HCT116 (cell line): ENCODE results near the gene BAG1. TPM values are rescaled to one million over a fixed set of nuclear protein-coding genes. Genes with fewer than 3 reads are reported as not detected.

ENCODE experiments used
- ATAC-seq: fragments of 200-7000 bp; cut with Tn5 transposase; 2 replicates; pipeline ENCODE4 v1.9.1; 2020; ENCODE audit warnings: mild to moderate bottlenecking, moderate library complexity
- BruUV-seq: library from RNA; stranded (reverse); fragments of 400-500 nt; replicated peaks from 2 replicates; lab custom pipeline; 2021; lab: Mats Ljungman, UMichigan
- CTCF ChIA-PET: fragments of 300-600 bp; sonication (Branson Sonifier 250); formaldehyde crosslinking; loops from one replicate; lab custom pipeline; 2021; ENCODE audit warnings: antibody characterized with exemption; lab: Charles Lee
- POLR2A ChIA-PET: fragments of 300-600, 350-600 bp; sonication (Branson Sonifier 250); formaldehyde crosslinking; loops from one replicate; lab custom pipeline; 2021; ENCODE audit warnings: antibody characterized with exemption; lab: Charles Lee
- RAD21 ChIA-PET, 2 experiments: fragments of 300-600 bp; sonication (Branson Sonifier 250); formaldehyde crosslinking; loops; one replicate each; lab custom pipeline; 2023; ENCODE audit warnings: low total read pairs in 2 of 2; ENCODE audit not compliant: uncharacterized antibody in 2 of 2, unreplicated experiment in 2 of 2, low non-redundant PET in 1 of 2; lab: Charles Lee
- DNase-seq: peaks from one replicate; pipeline ENCODE4 v3.0.0-alpha.2; 2010; ENCODE audit warnings: low read depth, low spot score
- H2AFZ ChIP-seq: fragments of 200-600 bp; shearing (Covaris generic), sonication (generic); 2 replicates; pipeline ENCODE4 v1.6.1; 2017; ENCODE audit warnings: low read depth, mixed run types, mixed read lengths, antibody characterized with exemption, low read length; ENCODE audit not compliant: poor library complexity, severe bottlenecking
- H3K27ac ChIP-seq: 2 replicates; pipeline ENCODE4 v1.5.1; 2012; ENCODE audit warnings: low read depth, low read length
- H3K27me3 ChIP-seq: fragments of 200-600 bp; sonication (generic); 2 replicates; pipeline ENCODE4 v1.6.1; 2016; ENCODE audit warnings: mixed run types, low read length, mixed read lengths; ENCODE audit not compliant: insufficient read depth
- H3K36me3 ChIP-seq, 2 experiments: fragments of 200-500 bp in 1 of 2; fragments of 200-600 bp in 1 of 2; sonication (Bioruptor generic) in 1 of 2; sonication (generic) in 1 of 2; 2 replicates each; pipeline versions ENCODE4 v1.5.1 to v1.6.1; 2014 to 2016; ENCODE audit warnings: low read length in 2 of 2, inconsistent platforms in 1 of 2, mixed read lengths in 1 of 2, mixed run types in 1 of 2; ENCODE audit not compliant: insufficient read depth in 2 of 2, control insufficient read depth in 1 of 2
- H3K4me1 ChIP-seq, 2 experiments: fragments of 200-600 bp in 1 of 2; sonication (generic) in 1 of 2; 2 replicates each; pipeline versions ENCODE4 v1.5.1 to v1.6.1; 2012 to 2017; ENCODE audit warnings: low read length in 2 of 2, inconsistent platforms in 1 of 2, mild to moderate bottlenecking in 1 of 2, mixed read lengths in 1 of 2, mixed run types in 1 of 2, moderate library complexity in 1 of 2; ENCODE audit not compliant: insufficient read depth in 2 of 2, control insufficient read depth in 1 of 2
- H3K4me2 ChIP-seq: fragments of 200-600 bp; sonication (generic); 2 replicates; pipeline ENCODE4 v1.6.1; 2017; ENCODE audit warnings: mixed run types, low read length, mixed read lengths
- H3K4me3 ChIP-seq, 2 experiments: fragments of 200-600 bp in 1 of 2; sonication (generic) in 1 of 2; replicated peaks in 1 of 2; 2 replicates each; pipeline ENCODE4 v1.5.1; 2011 to 2016; ENCODE audit warnings: low read length in 2 of 2, control low read depth in 1 of 2, low read depth in 1 of 2, mild to moderate bottlenecking in 1 of 2, mixed read lengths in 1 of 2, mixed run types in 1 of 2
- H3K79me2 ChIP-seq: fragments of 200-600 bp; sonication (generic); 2 replicates; pipeline ENCODE4 v1.6.1; 2017; ENCODE audit warnings: mild to moderate bottlenecking, mixed run types, low read length, moderate library complexity, mixed read lengths; ENCODE audit not compliant: insufficient read depth
- H3K9ac ChIP-seq: fragments of 200-600 bp; sonication (generic); 2 replicates; pipeline ENCODE4 v1.6.1; 2016; ENCODE audit warnings: low read length, mixed read lengths
- H3K9me2 ChIP-seq: fragments of 200-600 bp; sonication (generic), shearing (Covaris generic); 2 replicates; pipeline ENCODE4 v1.6.1; 2017; ENCODE audit warnings: mixed run types, mild to moderate bottlenecking, moderate library complexity; ENCODE audit not compliant: insufficient read depth
- H3K9me3 ChIP-seq, 2 experiments: fragments of 200-500 bp in 1 of 2; fragments of 200-600 bp in 1 of 2; sonication (Bioruptor generic) in 1 of 2; sonication (generic) in 1 of 2; 2 replicates each; pipeline ENCODE4 v1.6.1; 2014 to 2017; ENCODE audit warnings: low read length in 2 of 2, mixed read lengths in 2 of 2, inconsistent platforms in 1 of 2, low read depth in 1 of 2, mild to moderate bottlenecking in 1 of 2, mixed run types in 1 of 2, moderate library complexity in 1 of 2; ENCODE audit not compliant: control insufficient read depth in 1 of 2, insufficient read depth in 1 of 2
- H4K20me1 ChIP-seq: fragments of 200-600 bp; sonication (generic), shearing (Covaris generic); 2 replicates; pipeline ENCODE4 v1.6.1; 2017; ENCODE audit warnings: mixed run types, mild to moderate bottlenecking, moderate library complexity; ENCODE audit not compliant: insufficient read depth
- CBX3 ChIP-seq: IDR thresholded peaks from 2 replicates; pipeline ENCODE4 v1.6.1; 2012; ENCODE audit warnings: low read depth
- EGR1 ChIP-seq: IDR thresholded peaks from 2 replicates; pipeline ENCODE4 v1.6.1; 2012; ENCODE audit warnings: low read depth
- ELF1 ChIP-seq: IDR thresholded peaks from 2 replicates; pipeline ENCODE4 v1.6.1; 2012; ENCODE audit warnings: low read depth, borderline replicate concordance
- EZH2 ChIP-seq: fragments of 200-600 bp; sonication (generic); IDR thresholded peaks from 2 replicates; pipeline ENCODE4 v1.6.1; 2017; ENCODE audit warnings: antibody characterized with exemption, mixed run types
- EZH2phosphoT487 ChIP-seq: fragments of 200-600 bp; IDR thresholded peaks from 2 replicates; pipeline ENCODE4 v1.6.1; 2018; ENCODE audit warnings: antibody characterized with exemption, borderline replicate concordance
- JUND ChIP-seq: IDR thresholded peaks from 2 replicates; pipeline ENCODE4 v1.6.1; 2012
- POLR2A ChIP-seq: IDR thresholded peaks from 2 replicates; pipeline ENCODE4 v1.7.0; 2011; ENCODE audit warnings: borderline replicate concordance; ENCODE audit not compliant: insufficient read depth, insufficient read length; ENCODE audit errors: extremely low read depth
- POLR2AphosphoS5 ChIP-seq: IDR thresholded peaks from 2 replicates; pipeline ENCODE4 v1.6.1; 2011; ENCODE audit warnings: mild to moderate bottlenecking, low read depth, low read length, moderate library complexity
- RAD21 ChIP-seq: IDR thresholded peaks from 2 replicates; pipeline ENCODE4 v1.6.1; 2012; ENCODE audit warnings: low read depth, mild to moderate bottlenecking
- SIN3A ChIP-seq: IDR thresholded peaks from 2 replicates; pipeline ENCODE4 v1.6.1; 2012; ENCODE audit warnings: low read depth
- SP1 ChIP-seq: IDR thresholded peaks from 2 replicates; pipeline ENCODE4 v1.6.1; 2012; ENCODE audit warnings: low read depth
- SRF ChIP-seq: IDR thresholded peaks from 2 replicates; pipeline ENCODE4 v1.6.1; 2012; ENCODE audit warnings: low read depth
- YY1 ChIP-seq: IDR thresholded peaks from 2 replicates; pipeline ENCODE4 v1.6.1; 2011; ENCODE audit warnings: low read length, low read depth, moderate library complexity, mild to moderate bottlenecking; ENCODE audit not compliant: insufficient replicate concordance; ENCODE audit errors: extremely low read depth
- ZFX ChIP-seq: fragments of 450-650 bp; IDR thresholded peaks from 2 replicates; pipeline ENCODE4 v1.6.1; 2017
- intact Hi-C: fragments of 100-400 bp; cut with micrococcal nuclease; formaldehyde crosslinking; loops from 2 replicates; pipeline ENCODE4 v1.10.0; 2022
- total RNA-seq: library from RNA; stranded (reverse); gene quantifications from one replicate; pipeline ENCODE4 v1.2.1, GENCODE V29; 2021; ENCODE audit not compliant: unreplicated experiment
- TF ChIP-seq, protein P1 (sequence below): IDR thresholded peaks from 2 replicates; pipeline ENCODE4 v1.6.1; 2012
- TF ChIP-seq, protein P2 (sequence below): IDR thresholded peaks from 2 replicates; pipeline ENCODE4 v1.6.1; 2011; ENCODE audit warnings: mild to moderate bottlenecking, low read length, moderate library complexity; ENCODE audit not compliant: insufficient replicate concordance; ENCODE audit errors: extremely low read depth
- TF ChIP-seq, protein P3 (sequence below), 3 experiments: fragments of 200-600 bp in 1 of 3; sonication (generic) in 1 of 3; IDR thresholded peaks in 2 of 3; conservative IDR thresholded peaks in 1 of 3; 2 replicates each; pipeline ENCODE4 v1.5.1; 2012 to 2017; ENCODE audit warnings: low read depth in 2 of 3, low read length in 2 of 3, antibody characterized with exemption in 1 of 3, borderline replicate concordance in 1 of 3, control low read depth in 1 of 3, mild to moderate bottlenecking in 1 of 3, mixed read lengths in 1 of 3, mixed run types in 1 of 3, moderate library complexity in 1 of 3; ENCODE audit not compliant: insufficient read depth in 1 of 3
- TF ChIP-seq, protein P4 (sequence below): IDR thresholded peaks from 2 replicates; pipeline ENCODE4 v1.6.1; 2012
- TF ChIP-seq, protein P5 (sequence below): IDR thresholded peaks from 2 replicates; pipeline ENCODE4 v1.6.1; 2012; ENCODE audit warnings: low read depth

The BAG1 gene
- total RNA-seq, 1 experiment from 2014 or later: 58.2 TPM

DNA sequence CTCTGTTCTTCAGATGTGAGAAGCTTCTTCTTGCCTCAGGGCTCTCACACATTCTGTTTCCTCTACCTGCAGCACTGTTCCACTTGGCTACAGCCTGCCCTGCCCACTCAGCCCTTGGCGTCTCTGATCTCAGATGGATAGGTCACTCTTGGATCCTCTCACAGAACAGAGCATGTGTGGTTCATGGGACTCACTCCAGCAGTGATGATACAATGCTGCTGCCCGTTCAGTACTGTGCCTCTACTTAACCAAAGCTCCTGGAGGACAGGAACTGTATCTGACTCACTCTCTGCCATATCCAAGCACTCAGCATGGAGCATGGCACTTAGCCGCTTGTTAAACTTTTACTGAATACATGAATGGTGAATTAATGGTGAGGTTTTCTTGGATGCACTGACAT is 27.9 kb downstream of the BAG1 start:
- Histone ChIP-seq H3K9ac (no peak overlapping the region), H3K27ac (no peak overlapping the region), H3K9me2 (no peaks in the 10 kb centered on the region), H3K27me3 (no peaks in the 10 kb centered on the region), H2AFZ (no peak overlapping the region), H3K9me3 (no peaks in the 10 kb centered on the region), H3K79me2 (no peaks in the 10 kb centered on the region), H3K4me1 (peaks cover 30 to 46% of the 10 kb centered on the region in 2 experiments), H4K20me1 (no peaks in the 10 kb centered on the region), H3K4me2 (no peak overlapping the region), H3K36me3 (no peaks in the 10 kb centered on the region), H3K4me3 (no peak overlapping the region)
- intact Hi-C loops: no loop called here
- no TSS peak for BruUV-seq
- DNase-seq (no peak), ATAC-seq (no peak)
- ChIA-PET CTCF (no interaction called here), RAD21 (no interaction called here), POLR2A (no interaction called here)
- TF ChIP-seq, protein P1, sequence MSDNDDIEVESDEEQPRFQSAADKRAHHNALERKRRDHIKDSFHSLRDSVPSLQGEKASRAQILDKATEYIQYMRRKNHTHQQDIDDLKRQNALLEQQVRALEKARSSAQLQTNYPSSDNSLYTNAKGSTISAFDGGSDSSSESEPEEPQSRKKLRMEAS: no peak
- TF ChIP-seq YY1 (no peak), SRF (no peak), JUND (no peak), EZH2phosphoT487 (no peak), SIN3A (no peak), ZFX (no peak), POLR2AphosphoS5 (no peak), RAD21 (no peak), EZH2 (no peak), ELF1 (no peak), EGR1 (no peak), CBX3 (no peak), SP1 (no peak), POLR2A (no peak)
- TF ChIP-seq, protein P2, sequence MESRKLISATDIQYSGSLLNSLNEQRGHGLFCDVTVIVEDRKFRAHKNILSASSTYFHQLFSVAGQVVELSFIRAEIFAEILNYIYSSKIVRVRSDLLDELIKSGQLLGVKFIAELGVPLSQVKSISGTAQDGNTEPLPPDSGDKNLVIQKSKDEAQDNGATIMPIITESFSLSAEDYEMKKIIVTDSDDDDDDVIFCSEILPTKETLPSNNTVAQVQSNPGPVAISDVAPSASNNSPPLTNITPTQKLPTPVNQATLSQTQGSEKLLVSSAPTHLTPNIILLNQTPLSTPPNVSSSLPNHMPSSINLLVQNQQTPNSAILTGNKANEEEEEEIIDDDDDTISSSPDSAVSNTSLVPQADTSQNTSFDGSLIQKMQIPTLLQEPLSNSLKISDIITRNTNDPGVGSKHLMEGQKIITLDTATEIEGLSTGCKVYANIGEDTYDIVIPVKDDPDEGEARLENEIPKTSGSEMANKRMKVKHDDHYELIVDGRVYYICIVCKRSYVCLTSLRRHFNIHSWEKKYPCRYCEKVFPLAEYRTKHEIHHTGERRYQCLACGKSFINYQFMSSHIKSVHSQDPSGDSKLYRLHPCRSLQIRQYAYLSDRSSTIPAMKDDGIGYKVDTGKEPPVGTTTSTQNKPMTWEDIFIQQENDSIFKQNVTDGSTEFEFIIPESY: no peak
- TF ChIP-seq, protein P3, sequence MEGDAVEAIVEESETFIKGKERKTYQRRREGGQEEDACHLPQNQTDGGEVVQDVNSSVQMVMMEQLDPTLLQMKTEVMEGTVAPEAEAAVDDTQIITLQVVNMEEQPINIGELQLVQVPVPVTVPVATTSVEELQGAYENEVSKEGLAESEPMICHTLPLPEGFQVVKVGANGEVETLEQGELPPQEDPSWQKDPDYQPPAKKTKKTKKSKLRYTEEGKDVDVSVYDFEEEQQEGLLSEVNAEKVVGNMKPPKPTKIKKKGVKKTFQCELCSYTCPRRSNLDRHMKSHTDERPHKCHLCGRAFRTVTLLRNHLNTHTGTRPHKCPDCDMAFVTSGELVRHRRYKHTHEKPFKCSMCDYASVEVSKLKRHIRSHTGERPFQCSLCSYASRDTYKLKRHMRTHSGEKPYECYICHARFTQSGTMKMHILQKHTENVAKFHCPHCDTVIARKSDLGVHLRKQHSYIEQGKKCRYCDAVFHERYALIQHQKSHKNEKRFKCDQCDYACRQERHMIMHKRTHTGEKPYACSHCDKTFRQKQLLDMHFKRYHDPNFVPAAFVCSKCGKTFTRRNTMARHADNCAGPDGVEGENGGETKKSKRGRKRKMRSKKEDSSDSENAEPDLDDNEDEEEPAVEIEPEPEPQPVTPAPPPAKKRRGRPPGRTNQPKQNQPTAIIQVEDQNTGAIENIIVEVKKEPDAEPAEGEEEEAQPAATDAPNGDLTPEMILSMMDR (IDR thresholded peaks at IDR 0.05 in 2 of 3, conservative IDR thresholded peaks at IDR 0.05 in 1 of 3; ENCODE audit: borderline replicate concordance in 1 of 3, insufficient read depth in 1 of 3, low read depth in 2 of 3, low read length in 2 of 3): no peak
- TF ChIP-seq, protein P4, sequence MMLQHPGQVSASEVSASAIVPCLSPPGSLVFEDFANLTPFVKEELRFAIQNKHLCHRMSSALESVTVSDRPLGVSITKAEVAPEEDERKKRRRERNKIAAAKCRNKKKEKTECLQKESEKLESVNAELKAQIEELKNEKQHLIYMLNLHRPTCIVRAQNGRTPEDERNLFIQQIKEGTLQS: no peak
- TF ChIP-seq, protein P5, sequence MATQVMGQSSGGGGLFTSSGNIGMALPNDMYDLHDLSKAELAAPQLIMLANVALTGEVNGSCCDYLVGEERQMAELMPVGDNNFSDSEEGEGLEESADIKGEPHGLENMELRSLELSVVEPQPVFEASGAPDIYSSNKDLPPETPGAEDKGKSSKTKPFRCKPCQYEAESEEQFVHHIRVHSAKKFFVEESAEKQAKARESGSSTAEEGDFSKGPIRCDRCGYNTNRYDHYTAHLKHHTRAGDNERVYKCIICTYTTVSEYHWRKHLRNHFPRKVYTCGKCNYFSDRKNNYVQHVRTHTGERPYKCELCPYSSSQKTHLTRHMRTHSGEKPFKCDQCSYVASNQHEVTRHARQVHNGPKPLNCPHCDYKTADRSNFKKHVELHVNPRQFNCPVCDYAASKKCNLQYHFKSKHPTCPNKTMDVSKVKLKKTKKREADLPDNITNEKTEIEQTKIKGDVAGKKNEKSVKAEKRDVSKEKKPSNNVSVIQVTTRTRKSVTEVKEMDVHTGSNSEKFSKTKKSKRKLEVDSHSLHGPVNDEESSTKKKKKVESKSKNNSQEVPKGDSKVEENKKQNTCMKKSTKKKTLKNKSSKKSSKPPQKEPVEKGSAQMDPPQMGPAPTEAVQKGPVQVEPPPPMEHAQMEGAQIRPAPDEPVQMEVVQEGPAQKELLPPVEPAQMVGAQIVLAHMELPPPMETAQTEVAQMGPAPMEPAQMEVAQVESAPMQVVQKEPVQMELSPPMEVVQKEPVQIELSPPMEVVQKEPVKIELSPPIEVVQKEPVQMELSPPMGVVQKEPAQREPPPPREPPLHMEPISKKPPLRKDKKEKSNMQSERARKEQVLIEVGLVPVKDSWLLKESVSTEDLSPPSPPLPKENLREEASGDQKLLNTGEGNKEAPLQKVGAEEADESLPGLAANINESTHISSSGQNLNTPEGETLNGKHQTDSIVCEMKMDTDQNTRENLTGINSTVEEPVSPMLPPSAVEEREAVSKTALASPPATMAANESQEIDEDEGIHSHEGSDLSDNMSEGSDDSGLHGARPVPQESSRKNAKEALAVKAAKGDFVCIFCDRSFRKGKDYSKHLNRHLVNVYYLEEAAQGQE: no peak
